IPS DF 4.7 (cell line): ENCODE measurements around the gene FUT1.

ENCODE experiments used
- DNase-seq: peaks from one replicate; pipeline ENCODE4 v3.0.0-alpha.2; 2013; ENCODE audit warnings: low spot score; ENCODE audit errors: extremely low read depth

The FUT1 gene

GRCh38 chr19:48741129-48741999 is 11.1 kb downstream of the FUT1 start:
- DNase-seq: no peak

GRCh38 chr19:48740164-48740972 is 12.1 kb downstream of the FUT1 start, which contains the start of gene RASIP1:
RASIP1 (minus strand) TSS chr19:48740610; CDS start chr19:48740282, 328 bp downstream.
- no peak for DNase-seq

- no peak for DNase-seq
These were observed 12.9 kb downstream of the FUT1 start for GRCh38 chr19:48739404-48740163.

- no peak for DNase-seq
These were observed 13.7 kb downstream of the FUT1 start for GRCh38 chr19:48738557-48739403.

- no peak for DNase-seq
These were observed 15.0 kb downstream of the FUT1 start for GRCh38 chr19:48737360-48737998.

GRCh38 chr19:48735031-48735615 is 17.3 kb downstream of the FUT1 start:
- DNase-seq: no peak

- no peak for DNase-seq
These were observed 17.8 kb downstream of the FUT1 start for GRCh38 chr19:48734625-48735024.

- no peak for DNase-seq
These were observed 21.0 kb downstream of the FUT1 start for GRCh38 chr19:48731452-48731851.

- DNase-seq: no peak
These were observed 23.4 kb downstream of the FUT1 start for GRCh38 chr19:48728911-48729664.

- DNase-seq: no peak
These were observed 25.9 kb downstream of the FUT1 start for GRCh38 chr19:48726556-48726955.

- DNase-seq: no peak
These were observed 27.4 kb downstream of the FUT1 start for GRCh38 chr19:48724796-48725753.

- DNase-seq: no peak
These were observed 30.2 kb downstream of the FUT1 start for GRCh38 chr19:48722196-48722708.

- no peak for DNase-seq
These were observed 31.7 kb downstream of the FUT1 start for GRCh38 chr19:48720613-48721296.

GRCh38 chr19:48720251-48720612 is 32.2 kb downstream of the FUT1 start:
- DNase-seq: no peak

- no peak for DNase-seq
These were observed 32.9 kb downstream of the FUT1 start, which contains the start of gene MAMSTR for GRCh38 chr19:48719263-48720171. MAMSTR (minus strand) TSS chr19:48719725; CDS start chr19:48719031, 694 bp downstream.

- no peak for DNase-seq
These were observed 33.7 kb downstream of the FUT1 start for GRCh38 chr19:48718711-48719231.
